K562 (cell line): Measurements from ENCODE around the gene UNC45B. TPM values are rescaled to one million over a fixed set of nuclear protein-coding genes. Genes with fewer than 3 reads are reported as not detected.
A peak's percentile ranks its signal among the peaks of the same experiment; 100 is the strongest.

ENCODE experiments used
- CBX8 ChIP-seq: fragments of 200-600 bp; sonication (generic); IDR thresholded peaks from 2 replicates; pipeline ENCODE4 v1.6.1; 2012; ENCODE audit warnings: borderline replicate concordance, mixed run types, low read depth, mild to moderate bottlenecking, moderate library complexity, mixed read lengths, low read length, control low read depth, inconsistent platforms; ENCODE audit not compliant: poor library complexity, severe bottlenecking; ENCODE audit errors: extremely low read depth
- CHD1 ChIP-seq: fragments of 200-600 bp; sonication (generic); IDR thresholded peaks from one replicate; pipeline ENCODE4 v1.6.1; 2012; ENCODE audit warnings: mild to moderate bottlenecking, moderate library complexity, low read length, inconsistent platforms
- CXXC5 ChIP-seq: fragments of 250-450 bp; sonication (Bioruptor Pico); IDR thresholded peaks from 2 replicates; pipeline ENCODE4 v1.8.0; 2022; ENCODE audit warnings: inconsistent platforms, mild to moderate bottlenecking, moderate library complexity
- DACH1 ChIP-seq: fragments of 450-650 bp; IDR thresholded peaks from 2 replicates; pipeline ENCODE4 v1.6.1; 2018; ENCODE audit not compliant: partially characterized antibody
- KAT2B ChIP-seq: IDR thresholded peaks from one replicate; pipeline ENCODE4 v1.6.1; 2012; ENCODE audit warnings: low read depth, mild to moderate bottlenecking, control low read depth, inconsistent platforms, low read length, moderate library complexity
- NFIC ChIP-seq: fragments of 450-650 bp; IDR thresholded peaks from 2 replicates; pipeline ENCODE4 v1.6.1; 2017; ENCODE audit warnings: mild to moderate bottlenecking, inconsistent platforms
- POLR3A ChIP-seq: IDR thresholded peaks from 2 replicates; pipeline ENCODE4 v1.6.1; 2011; ENCODE audit warnings: borderline replicate concordance, mild to moderate bottlenecking, moderate library complexity; ENCODE audit not compliant: insufficient read length, insufficient read depth; ENCODE audit errors: extremely low read depth
- SOX6 ChIP-seq: fragments of 450-650 bp; IDR thresholded peaks from 2 replicates; pipeline ENCODE4 v1.6.1; 2014; ENCODE audit warnings: mild to moderate bottlenecking
- ZBTB26 ChIP-seq: fragments of 450-650 bp; formaldehyde crosslinking; IDR thresholded peaks from 2 replicates; pipeline ENCODE4 v1.4.0; 2022; ENCODE audit warnings: missing genetic modification characterization
- ZBTB8A ChIP-seq: fragments of 450-650 bp; IDR thresholded peaks from 2 replicates; pipeline ENCODE4 v1.6.1; 2018; ENCODE audit warnings: mild to moderate bottlenecking, moderate library complexity; ENCODE audit not compliant: partially characterized antibody
- ZEB2 ChIP-seq: fragments of 450-650 bp; IDR thresholded peaks from 2 replicates; pipeline ENCODE4 v1.6.1; 2016
- polyA plus RNA-seq, 8 experiments: library from polyadenylated mRNA; depleted of rRNA in 4 of 8; stranded (reverse) in 5 of 8; unstranded in 3 of 8; fragments of >200 nt; fragmentation: Nextera tagmentation in 2 of 8; fragmentation: Illumina TruSeq in 1 of 8; extraction: Ambion mirVana in 2 of 8; extraction: Trizol in 1 of 8; gene quantifications; 2 replicates each; pipeline versions ENCODE4 v1.2.1 to v1.2.3, GENCODE V29; 2011 to 2014; ENCODE audit warnings: inconsistent platforms in 1 of 8, missing spikeins in 1 of 8
- total RNA-seq, 7 experiments: library from RNA; depleted of rRNA in 6 of 7; stranded (reverse); fragments of >200 nt in 6 of 7; fragmentation: Illumina TruSeq in 2 of 7; extraction: Trizol in 2 of 7; gene quantifications; 2 replicates each; pipeline versions ENCODE4 v1.2.1 to v1.2.3, GENCODE V29; 2011 to 2021; ENCODE audit warnings: low replicate concordance in 1 of 7
- TF ChIP-seq, protein P1 (sequence below): fragments of 250-450 bp; sonication (Bioruptor Pico); IDR thresholded peaks from 2 replicates; pipeline ENCODE4 v1.9.0; 2021; ENCODE audit warnings: mild to moderate bottlenecking, inconsistent platforms
- TF ChIP-seq, protein P2 (sequence below): fragments of 450-650 bp; IDR thresholded peaks from 2 replicates; pipeline ENCODE4 v1.6.1; 2016; ENCODE audit warnings: antibody characterized with exemption

The UNC45B gene
- total and polyA plus RNA-seq, 9 of the 15 experiments (the other 6 are each of a cell fraction or from before 2014, with no cell fraction given): not detected

DNA sequence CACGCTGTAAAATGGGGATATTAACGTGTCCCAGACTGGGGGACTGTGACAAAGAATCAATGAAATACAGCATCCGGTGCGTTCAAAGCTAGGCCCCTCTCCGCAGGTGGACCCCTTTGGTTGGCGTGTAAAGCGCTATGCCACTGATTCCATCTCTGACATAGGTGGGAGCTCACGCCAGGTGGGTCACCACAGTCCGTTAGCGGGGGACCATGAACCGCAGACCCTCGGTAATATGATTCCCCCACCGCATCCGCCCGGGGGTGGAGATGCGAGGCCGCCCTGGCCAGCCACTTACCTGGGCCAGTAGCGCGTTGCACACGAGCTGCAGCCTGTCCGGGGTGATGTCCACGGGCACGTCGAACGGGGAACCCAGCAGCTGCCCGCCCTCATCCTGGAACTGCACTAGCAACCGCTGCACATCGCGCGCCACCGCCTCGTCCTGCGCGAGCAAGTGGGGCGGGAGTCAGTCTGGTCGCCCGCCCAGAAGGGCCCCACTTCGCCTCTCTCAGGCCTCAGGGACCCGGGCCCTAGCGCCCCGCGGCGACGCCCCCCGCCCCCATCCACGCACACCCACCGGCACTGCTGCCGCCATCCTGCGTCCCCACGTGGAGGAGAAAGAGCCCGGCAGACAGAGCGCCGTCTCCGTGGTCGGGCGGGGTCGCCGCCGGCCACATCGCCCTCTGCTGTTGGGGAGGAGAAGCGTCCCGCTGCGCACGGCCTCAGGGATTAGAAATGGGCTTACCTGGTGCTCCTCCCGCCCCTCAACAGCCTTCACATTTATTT, 5.7 kb upstream of the UNC45B start, which contains the start of gene NLE1 (continued):
- TF ChIP-seq SOX6 (peak; percentile 23; the same call in 1 of the 2 replicates), ZEB2 (0 out of 2 replicates have a peak, but pooled peaks have one; percentile 44), ZBTB8A (no peak), KAT2B (no peak), CBX8 (no peak), ZBTB26 (no peak), POLR3A (no peak), CXXC5 (peak; percentile 84), DACH1 (no peak), NFIC (peak; percentile 52), CHD1 (peak; percentile 29)
- TF ChIP-seq, protein P1, sequence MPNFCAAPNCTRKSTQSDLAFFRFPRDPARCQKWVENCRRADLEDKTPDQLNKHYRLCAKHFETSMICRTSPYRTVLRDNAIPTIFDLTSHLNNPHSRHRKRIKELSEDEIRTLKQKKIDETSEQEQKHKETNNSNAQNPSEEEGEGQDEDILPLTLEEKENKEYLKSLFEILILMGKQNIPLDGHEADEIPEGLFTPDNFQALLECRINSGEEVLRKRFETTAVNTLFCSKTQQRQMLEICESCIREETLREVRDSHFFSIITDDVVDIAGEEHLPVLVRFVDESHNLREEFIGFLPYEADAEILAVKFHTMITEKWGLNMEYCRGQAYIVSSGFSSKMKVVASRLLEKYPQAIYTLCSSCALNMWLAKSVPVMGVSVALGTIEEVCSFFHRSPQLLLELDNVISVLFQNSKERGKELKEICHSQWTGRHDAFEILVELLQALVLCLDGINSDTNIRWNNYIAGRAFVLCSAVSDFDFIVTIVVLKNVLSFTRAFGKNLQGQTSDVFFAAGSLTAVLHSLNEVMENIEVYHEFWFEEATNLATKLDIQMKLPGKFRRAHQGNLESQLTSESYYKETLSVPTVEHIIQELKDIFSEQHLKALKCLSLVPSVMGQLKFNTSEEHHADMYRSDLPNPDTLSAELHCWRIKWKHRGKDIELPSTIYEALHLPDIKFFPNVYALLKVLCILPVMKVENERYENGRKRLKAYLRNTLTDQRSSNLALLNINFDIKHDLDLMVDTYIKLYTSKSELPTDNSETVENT (CRISPR knock-in tag): peak; percentile 98
- TF ChIP-seq, protein P2, sequence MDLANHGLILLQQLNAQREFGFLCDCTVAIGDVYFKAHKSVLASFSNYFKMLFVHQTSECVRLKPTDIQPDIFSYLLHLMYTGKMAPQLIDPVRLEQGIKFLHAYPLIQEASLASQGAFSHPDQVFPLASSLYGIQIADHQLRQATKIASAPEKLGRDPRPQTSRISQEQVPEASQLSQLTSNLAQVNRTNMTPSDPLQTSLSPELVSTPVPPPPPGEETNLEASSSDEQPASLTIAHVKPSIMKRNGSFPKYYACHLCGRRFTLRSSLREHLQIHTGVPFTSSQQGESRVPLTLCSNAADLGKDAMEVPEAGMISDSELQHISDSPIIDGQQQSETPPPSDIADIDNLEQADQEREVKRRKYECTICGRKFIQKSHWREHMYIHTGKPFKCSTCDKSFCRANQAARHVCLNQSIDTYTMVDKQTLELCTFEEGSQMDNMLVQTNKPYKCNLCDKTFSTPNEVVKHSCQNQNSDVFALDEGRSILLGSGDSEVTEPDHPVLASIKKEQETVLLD: 0 out of 2 replicates have a peak, but pooled peaks have one; percentile 24
